Thoracic aorta (tissue), 2 donors: Measurements from ENCODE around the gene PDZD4. TPM values are rescaled to one million over a fixed set of nuclear protein-coding genes. Genes with fewer than 3 reads are reported as not detected.

Source experiments
- ATAC-seq: fragments of 150-250 bp; one replicate; pipeline ENCODE4 v1.8.0; 2017; ENCODE audit warnings: low read depth; ENCODE audit not compliant: insufficient number of reproducible peaks, low FRiP score
- DNase-seq: peaks from one replicate; pipeline ENCODE4 v3.0.0-alpha.2; 2020; ENCODE audit warnings: low spot score
- H3K27ac ChIP-seq, 2 donors: fragments of 200-600 bp; sonication (generic); 1 replicate in 1 of 2; 2 replicates in 1 of 2; pipeline ENCODE4 v1.5.1; 2016; ENCODE audit warnings: mild to moderate bottlenecking in 2 of 2, moderate library complexity in 2 of 2
- H3K27me3 ChIP-seq: fragments of 200-600 bp; sonication (generic); replicated peaks from 2 replicates; pipeline ENCODE4 v1.6.0; 2016; ENCODE audit warnings: mild to moderate bottlenecking; ENCODE audit not compliant: insufficient read depth
- H3K36me3 ChIP-seq: fragments of 200-600 bp; sonication (generic); one replicate; pipeline ENCODE4 v1.5.1; 2016
- H3K4me1 ChIP-seq, 2 donors: fragments of 200-600 bp; sonication (generic); 1 replicate in 1 of 2; 2 replicates in 1 of 2; pipeline versions ENCODE4 v1.5.1 to v1.6.0; 2016; ENCODE audit warnings: low read depth in 2 of 2, mild to moderate bottlenecking in 1 of 2; ENCODE audit not compliant: control insufficient read depth in 1 of 2
- H3K4me3 ChIP-seq: fragments of 200-600 bp; sonication (generic); 2 replicates; pipeline ENCODE4 v1.5.1; 2016; ENCODE audit warnings: mild to moderate bottlenecking
- H3K9me3 ChIP-seq: fragments of 200-600 bp; sonication (generic); 2 replicates; pipeline ENCODE4 v1.5.1; 2016
- total RNA-seq, 2 donors: library from RNA; depleted of rRNA; stranded (reverse); fragments of >200 nt; gene quantifications; one replicate each; pipeline versions ENCODE4 v1.1.0 to v1.2.3, GENCODE V29; 2016
- TF ChIP-seq, protein P1 (sequence below): fragments of 200-600 bp; sonication (generic); IDR thresholded peaks from one replicate; pipeline ENCODE4 v1.5.1; 2019; ENCODE audit warnings: antibody characterized with exemption

The PDZD4 gene
- total RNA-seq, 2 donors from 2014 or later: 4.4 to 11.6 TPM

DNA sequence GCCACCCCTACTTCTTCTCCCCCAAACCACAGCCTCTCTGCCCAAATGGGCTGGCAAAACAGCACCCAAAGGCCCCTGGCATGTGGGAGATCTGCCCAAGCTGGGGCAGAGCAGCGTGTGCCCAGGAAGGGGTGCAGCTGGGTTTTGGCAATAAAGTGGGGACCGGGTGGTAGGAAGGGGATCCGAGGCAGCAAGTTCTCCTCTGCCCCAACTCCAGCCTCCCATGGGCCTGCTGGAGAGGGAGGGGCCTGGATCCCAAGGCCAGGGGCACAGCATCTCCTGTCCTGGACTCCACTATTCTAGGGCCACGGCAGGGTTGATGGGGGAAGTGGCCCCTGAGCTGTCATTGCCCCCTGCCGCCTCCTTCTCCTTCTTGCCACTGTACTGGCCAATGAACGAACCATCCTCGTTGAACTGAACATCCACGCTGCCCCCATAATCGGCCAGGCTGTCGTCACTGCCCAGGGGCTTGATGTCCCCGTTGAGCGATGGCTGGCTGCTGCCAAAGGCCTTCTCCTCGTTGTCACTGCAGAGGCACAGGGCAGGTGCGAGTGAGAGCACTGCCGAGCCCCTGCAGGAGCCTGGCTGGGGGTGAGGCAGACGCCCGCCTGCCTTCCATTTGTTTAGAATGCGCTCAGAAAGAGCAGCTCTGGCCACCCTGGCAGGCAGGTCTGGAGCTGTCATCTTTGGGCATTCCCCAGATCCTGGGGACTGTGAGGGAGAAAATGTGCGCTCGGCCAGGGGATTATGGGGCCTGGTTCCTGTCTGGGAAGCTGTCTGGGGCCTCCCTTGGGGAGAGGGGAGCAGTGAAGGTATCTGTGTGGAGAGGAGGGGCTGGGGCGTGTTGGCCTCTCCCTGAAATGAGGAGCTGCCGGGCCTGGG, 32.3 kb upstream of the PDZD4 start:
- ATAC-seq (no peak), DNase-seq (no peak)
- Histone ChIP-seq H3K27me3 (no peaks in the 10 kb centered on the region), H3K9me3 (no peaks in the 10 kb centered on the region), H3K36me3 (no peaks in the 10 kb centered on the region), H3K27ac (no peak overlapping the region), H3K4me1 (no peaks in the 10 kb centered on the region), H3K4me3 (no peak overlapping the region)
- TF ChIP-seq, protein P1, sequence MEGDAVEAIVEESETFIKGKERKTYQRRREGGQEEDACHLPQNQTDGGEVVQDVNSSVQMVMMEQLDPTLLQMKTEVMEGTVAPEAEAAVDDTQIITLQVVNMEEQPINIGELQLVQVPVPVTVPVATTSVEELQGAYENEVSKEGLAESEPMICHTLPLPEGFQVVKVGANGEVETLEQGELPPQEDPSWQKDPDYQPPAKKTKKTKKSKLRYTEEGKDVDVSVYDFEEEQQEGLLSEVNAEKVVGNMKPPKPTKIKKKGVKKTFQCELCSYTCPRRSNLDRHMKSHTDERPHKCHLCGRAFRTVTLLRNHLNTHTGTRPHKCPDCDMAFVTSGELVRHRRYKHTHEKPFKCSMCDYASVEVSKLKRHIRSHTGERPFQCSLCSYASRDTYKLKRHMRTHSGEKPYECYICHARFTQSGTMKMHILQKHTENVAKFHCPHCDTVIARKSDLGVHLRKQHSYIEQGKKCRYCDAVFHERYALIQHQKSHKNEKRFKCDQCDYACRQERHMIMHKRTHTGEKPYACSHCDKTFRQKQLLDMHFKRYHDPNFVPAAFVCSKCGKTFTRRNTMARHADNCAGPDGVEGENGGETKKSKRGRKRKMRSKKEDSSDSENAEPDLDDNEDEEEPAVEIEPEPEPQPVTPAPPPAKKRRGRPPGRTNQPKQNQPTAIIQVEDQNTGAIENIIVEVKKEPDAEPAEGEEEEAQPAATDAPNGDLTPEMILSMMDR: no peak

- Histone ChIP-seq H3K36me3 (no peaks in the 10 kb centered on the region), H3K27ac (no peak overlapping the region), H3K9me3 (no peaks in the 10 kb centered on the region), H3K4me3 (no peak overlapping the region), H3K4me1 (no peaks in the 10 kb centered on the region), H3K27me3 (no peaks in the 10 kb centered on the region)
- ATAC-seq (no peak), DNase-seq (no peak)
- TF ChIP-seq, protein P1: no peak
Observed at GRCh38 chrX:153861733-153862310, 31.5 kb upstream of the PDZD4 start.

DNA sequence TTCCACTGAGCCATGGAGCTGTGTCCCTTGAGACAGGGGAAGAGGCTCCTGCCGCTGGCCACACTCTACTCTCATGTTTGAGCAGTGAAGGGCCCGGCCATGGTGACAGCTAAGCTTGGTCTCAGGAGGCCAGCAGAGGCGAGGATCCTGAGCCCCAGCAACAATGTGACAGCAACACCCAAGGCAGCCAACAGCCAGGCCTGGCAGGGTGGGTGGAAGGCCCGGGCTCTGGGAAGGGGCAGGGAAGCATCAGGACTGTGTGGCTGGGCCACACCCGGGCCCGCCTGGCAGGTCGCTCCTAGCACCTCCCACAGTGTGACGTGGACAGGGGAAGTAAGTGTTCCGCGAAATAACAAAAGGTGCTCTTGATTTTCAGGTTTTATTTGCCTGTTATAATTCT, 30.8 kb upstream of the PDZD4 start:
- no peak for DNase-seq

DNA sequence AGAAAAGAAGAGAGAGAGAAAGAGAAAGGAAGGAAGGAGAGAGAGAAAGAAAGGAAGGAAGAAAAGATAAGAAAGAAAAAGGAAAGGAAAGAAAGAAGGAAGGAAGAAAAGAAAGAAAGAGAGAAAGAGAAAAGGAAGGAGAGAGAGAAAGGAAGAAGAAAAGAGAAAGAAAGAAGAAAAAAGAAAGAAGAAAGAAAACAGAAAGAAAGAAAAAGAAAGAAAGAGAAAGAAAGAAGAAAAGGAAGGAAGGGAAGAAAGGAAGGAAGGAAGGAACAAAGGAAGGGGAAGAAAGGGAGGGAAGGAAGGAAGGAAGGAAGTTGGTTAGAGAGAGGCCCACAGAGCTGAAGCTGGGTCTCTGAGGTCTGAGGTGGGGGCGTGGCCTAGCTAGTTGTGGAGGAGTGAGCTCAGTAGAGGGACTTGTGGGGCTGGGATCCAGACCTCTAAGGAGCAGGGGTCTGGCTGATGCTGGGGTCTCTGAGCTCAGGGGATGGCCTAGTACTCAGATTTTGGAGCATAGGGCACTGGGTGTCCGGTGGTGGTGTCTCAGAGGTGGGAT, 27.1 kb upstream of the PDZD4 start:
- Histone ChIP-seq H3K4me3 (no peak overlapping the region), H3K27me3 (no peaks in the 10 kb centered on the region), H3K4me1 (no peaks in the 10 kb centered on the region), H3K27ac (no peak overlapping the region), H3K36me3 (no peaks in the 10 kb centered on the region), H3K9me3 (no peaks in the 10 kb centered on the region)
- DNase-seq (no peak), ATAC-seq (no peak)
- TF ChIP-seq, protein P1: no peak

More for the DNA sequence above, 30.8 kb upstream of the PDZD4 start:
- no peaks in the 10 kb centered on the region for H3K4me1 ChIP-seq
- H3K9me3 ChIP-seq: no peaks in the 10 kb centered on the region
- ATAC-seq: no peak
- no peaks in the 10 kb centered on the region for H3K27me3 ChIP-seq
- TF ChIP-seq, protein P1: no peak
- no peaks in the 10 kb centered on the region for H3K36me3 ChIP-seq
- no peak overlapping the region for H3K27ac ChIP-seq
- no peak overlapping the region for H3K4me3 ChIP-seq

DNA sequence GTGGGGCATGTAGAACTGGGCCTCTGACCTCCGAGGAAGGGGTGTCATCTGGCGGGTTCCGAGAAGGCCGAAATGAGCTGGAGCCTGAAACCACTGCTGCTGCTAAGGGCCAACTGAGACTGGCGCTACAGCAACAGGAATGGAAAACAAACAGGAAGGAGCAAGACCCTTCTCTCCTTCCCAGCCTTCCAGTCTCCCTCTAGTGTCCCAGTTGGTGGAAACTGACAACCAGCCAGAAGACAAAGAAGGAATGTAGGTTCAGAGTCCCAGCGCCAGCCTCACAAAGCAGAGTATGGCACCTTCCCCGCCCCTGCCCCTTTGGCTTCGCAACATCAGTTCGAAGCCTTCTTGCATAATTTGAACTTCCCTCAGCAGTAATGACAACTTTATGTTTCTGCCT, 24.4 kb upstream of the PDZD4 start:
- no peaks in the 10 kb centered on the region for H3K4me1 ChIP-seq
- H3K27ac ChIP-seq: no peak overlapping the region
- H3K27me3 ChIP-seq: no peaks in the 10 kb centered on the region
- TF ChIP-seq, protein P1: no peak
- H3K36me3 ChIP-seq: no peaks in the 10 kb centered on the region
- no peaks in the 10 kb centered on the region for H3K9me3 ChIP-seq
- no peak overlapping the region for H3K4me3 ChIP-seq
- DNase-seq (no peak), ATAC-seq (no peak)
